ENCODE data around the gene AMDHD2.

Gene AMDHD2

DNA sequence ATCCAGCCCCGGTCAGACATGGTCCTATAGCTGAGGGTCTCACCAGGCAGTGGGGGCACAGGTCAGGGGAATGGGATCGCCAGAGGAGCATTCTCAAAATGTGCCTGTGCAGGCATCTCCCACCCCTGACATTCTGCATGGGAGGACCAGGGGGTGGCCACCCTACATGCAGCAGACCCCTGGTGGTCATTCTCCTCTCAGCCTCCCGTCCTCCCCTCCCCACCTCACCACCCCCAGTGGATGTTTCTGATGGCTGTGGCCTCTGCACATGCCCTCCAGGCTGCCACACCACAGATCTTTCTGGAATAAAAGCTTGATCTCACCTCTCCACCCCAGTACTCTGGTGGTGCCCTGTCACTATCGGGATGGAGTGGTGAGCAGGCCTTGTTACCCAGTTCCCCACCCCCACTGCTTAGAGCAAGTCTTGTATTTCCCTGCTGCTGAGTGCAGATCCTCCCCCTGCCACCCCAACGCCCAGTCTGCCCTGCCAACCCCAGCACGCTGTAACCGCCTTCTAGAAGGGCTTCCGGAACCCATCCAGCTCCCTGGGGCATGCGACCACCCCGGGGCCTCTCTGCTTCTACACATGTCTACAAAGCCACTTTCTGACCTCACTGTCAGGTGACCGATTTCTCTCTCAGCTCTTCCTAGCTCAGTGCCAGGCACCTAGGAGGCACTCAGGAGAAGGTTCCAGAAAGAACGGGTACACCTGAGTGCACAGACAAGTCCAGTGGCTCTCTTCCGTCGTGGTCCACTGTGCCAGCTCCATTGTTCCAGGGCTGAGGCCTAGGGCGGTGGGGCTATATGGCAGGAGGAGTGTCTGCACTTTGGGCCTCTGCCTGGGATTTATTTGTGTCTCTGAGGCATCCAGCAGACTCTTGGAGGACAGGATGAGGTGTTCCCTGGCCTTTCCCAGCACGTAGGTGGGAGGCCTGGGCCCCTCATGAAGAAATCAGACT is 36.0 kb upstream of the AMDHD2 start:
- Histone ChIP-seq H3K4me1 (ENCODE audit: insufficient read depth, low read length) (peaks cover 25% of the 10 kb centered on the region), H3K27ac (ENCODE audit: low read depth, low read length) (no peak overlapping the region), H3K27me3 (ENCODE audit: control insufficient read depth in 1 of 2, insufficient read depth in 2 of 2, low read length in 2 of 2) (no peaks in the 10 kb centered on the region), H3K9ac (ENCODE audit: low read length) (no peak overlapping the region), H3K36me3 (ENCODE audit: insufficient read depth, low read length) (no peaks in the 10 kb centered on the region), H3K9me3 (ENCODE audit: low read length) (no peaks in the 10 kb centered on the region), H3K4me3 (ENCODE audit: low read depth in 1 of 2, low read length in 2 of 2) (peak overlapping the region in 1 of 2 donors; percentile 45)

DNA sequence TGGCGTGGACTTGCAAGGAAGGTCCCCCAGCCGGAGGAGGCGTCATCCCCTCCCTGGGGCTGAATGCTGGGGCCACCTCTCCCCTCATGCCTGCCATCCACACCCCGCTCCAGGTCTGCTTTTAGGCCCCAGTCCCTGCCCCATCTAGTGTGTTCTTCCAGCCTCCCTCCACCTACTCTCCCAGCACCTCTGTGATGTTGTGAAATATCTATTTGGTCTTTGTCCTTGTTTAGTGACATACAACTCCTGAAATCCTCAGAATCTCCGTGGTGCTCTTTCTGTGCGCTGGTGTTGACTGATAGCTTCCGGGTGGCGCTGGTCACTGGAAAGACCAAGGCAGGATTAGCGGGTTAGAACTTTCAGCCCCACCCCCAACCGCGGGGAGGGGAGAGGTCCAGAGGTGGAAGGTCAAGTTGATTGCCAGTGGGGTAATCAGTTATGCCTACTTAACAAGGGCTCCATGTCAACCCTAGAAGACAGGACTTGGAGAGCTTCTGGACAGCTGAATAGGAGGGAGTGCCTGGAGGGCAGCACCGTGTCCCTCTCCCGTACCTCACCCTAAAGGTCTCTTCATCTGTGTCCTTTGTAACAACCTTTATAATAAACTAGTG is 35.2 kb upstream of the AMDHD2 start:
- Histone ChIP-seq H3K4me3 (ENCODE audit: low read depth in 1 of 2, low read length in 2 of 2) (no peak overlapping the region), H3K9me3 (ENCODE audit: low read length) (no peaks in the 10 kb centered on the region), H3K27me3 (ENCODE audit: control insufficient read depth in 1 of 2, insufficient read depth in 2 of 2, low read length in 2 of 2) (no peaks in the 10 kb centered on the region), H3K27ac (ENCODE audit: low read depth, low read length) (no peak overlapping the region), H3K4me1 (ENCODE audit: insufficient read depth, low read length) (peaks cover 25% of the 10 kb centered on the region), H3K9ac (ENCODE audit: low read length) (no peak overlapping the region), H3K36me3 (ENCODE audit: insufficient read depth, low read length) (no peaks in the 10 kb centered on the region)

GRCh38 chr16:2485811-2486507 is 34.2 kb upstream of the AMDHD2 start:
- H3K27me3 ChIP-seq (ENCODE audit: control insufficient read depth in 1 of 2, insufficient read depth in 2 of 2, low read length in 2 of 2): no peaks in the 10 kb centered on the region
- H3K36me3 ChIP-seq (ENCODE audit: insufficient read depth, low read length): no peaks in the 10 kb centered on the region
- H3K4me3 ChIP-seq (ENCODE audit: low read depth in 1 of 2, low read length in 2 of 2): no peak overlapping the region
- no peak overlapping the region for H3K9ac ChIP-seq (ENCODE audit: low read length)
- H3K27ac ChIP-seq (ENCODE audit: low read depth, low read length): no peak overlapping the region
- H3K4me1 ChIP-seq (ENCODE audit: insufficient read depth, low read length): peaks cover 25% of the 10 kb centered on the region
- no peaks in the 10 kb centered on the region for H3K9me3 ChIP-seq (ENCODE audit: low read length)

DNA sequence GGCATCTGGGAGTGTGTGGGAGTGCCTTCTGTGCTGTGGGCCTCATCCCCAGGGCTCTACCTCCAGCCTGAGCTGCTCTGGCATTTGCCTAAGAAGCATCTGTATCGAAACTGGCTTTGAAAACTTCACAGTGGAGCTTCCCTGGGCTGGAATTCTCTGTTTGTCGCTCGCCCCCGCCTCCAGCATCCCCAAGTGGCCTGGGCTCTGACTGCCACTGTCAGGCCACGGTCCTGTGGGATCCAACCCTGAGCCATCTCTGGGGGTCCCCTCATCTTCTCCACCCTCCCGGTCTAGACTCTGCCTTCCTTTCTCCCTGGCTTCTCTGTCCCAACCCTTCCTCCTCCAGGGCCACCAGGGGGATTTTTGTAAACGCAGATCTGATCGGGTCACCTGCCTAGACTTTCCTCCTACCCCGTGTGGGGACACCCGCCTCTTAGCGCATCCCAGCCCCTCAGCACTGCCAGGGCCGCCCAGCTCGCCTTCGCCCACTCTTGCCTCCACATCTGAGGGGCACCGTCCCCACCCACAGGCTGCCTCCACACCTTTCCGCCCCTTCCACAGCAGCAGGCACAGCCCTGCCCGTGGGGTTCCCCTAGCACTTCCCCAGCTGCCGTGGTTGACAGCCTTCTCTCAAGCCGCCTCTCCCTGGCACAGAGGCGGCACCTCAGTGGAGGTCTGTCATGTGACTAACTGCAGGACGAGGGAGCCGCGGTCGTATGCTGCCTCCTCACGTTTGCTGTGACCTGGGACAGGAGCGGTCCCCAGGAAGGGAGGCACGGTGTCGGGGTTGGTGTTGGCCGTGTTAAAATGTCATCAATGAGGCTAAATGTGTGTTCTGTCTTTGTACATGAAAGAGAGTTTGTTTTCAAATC is 33.3 kb upstream of the AMDHD2 start:
- Histone ChIP-seq H3K4me3 (ENCODE audit: low read depth in 1 of 2, low read length in 2 of 2) (no peak overlapping the region), H3K27ac (ENCODE audit: low read depth, low read length) (no peak overlapping the region), H3K4me1 (ENCODE audit: insufficient read depth, low read length) (peaks cover 25% of the 10 kb centered on the region)

DNA sequence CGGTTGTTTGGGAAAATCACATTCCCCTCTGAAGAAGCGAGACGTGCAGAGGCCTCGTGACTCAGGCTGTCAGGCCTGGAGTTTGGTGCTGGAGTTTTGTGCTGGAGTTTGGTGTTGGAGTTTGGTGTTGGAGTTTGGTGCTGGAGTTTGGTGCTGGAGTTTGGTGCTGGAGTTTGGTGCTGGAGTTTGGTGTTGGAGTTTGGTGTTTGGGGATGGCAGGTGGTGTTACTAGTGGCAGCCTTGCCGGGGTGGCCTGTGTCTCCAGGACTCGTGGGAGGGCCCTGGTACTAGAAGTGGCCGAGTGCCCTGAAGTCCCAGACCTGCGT is 32.7 kb upstream of the AMDHD2 start:
- no peak overlapping the region for H3K27ac ChIP-seq (ENCODE audit: low read depth, low read length)
- no peak overlapping the region for H3K9ac ChIP-seq (ENCODE audit: low read length)
- H3K36me3 ChIP-seq (ENCODE audit: insufficient read depth, low read length): no peaks in the 10 kb centered on the region
- no peaks in the 10 kb centered on the region for H3K27me3 ChIP-seq (ENCODE audit: control insufficient read depth in 1 of 2, insufficient read depth in 2 of 2, low read length in 2 of 2)
- peaks cover 20% of the 10 kb centered on the region for H3K4me1 ChIP-seq (ENCODE audit: insufficient read depth, low read length)
- no peaks in the 10 kb centered on the region for H3K9me3 ChIP-seq (ENCODE audit: low read length)
- no peak overlapping the region for H3K4me3 ChIP-seq (ENCODE audit: low read depth in 1 of 2, low read length in 2 of 2)

More for the DNA sequence above, 33.3 kb upstream of the AMDHD2 start:
- no peaks in the 10 kb centered on the region for H3K27me3 ChIP-seq (ENCODE audit: control insufficient read depth in 1 of 2, insufficient read depth in 2 of 2, low read length in 2 of 2)
- H3K9me3 ChIP-seq (ENCODE audit: low read length): no peaks in the 10 kb centered on the region
- H3K9ac ChIP-seq (ENCODE audit: low read length): no peak overlapping the region
- no peaks in the 10 kb centered on the region for H3K36me3 ChIP-seq (ENCODE audit: insufficient read depth, low read length)

DNA sequence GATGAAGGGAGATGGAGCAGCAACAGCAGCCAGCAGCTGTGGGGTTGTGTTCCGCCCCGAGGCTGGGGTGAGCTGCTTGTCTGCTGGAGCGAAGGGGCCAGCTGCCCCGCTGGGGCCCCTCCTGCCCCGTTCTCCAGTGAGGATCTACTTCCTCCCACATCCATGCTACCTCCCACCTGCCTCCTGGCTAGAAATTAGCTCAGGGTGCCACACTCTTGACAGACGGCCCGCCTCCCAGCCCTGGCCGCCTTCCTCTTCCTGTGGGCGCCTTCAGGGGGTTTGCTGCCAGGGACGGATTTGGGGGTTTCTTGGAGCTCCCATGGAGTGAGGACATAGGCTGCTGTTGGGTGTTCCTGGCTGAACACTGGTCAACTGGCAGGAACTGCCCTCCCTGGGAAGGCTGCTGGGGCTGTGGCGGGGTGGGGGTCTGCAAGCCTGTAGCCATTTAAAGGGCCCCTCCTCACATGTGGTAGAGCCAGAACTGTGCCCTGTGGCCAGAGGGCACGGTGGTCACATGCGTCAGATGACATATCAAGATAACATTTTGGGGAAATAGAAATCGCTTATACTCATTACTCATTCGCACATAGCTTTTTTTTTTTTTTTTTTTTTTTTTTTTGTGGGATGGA is 32.2 kb upstream of the AMDHD2 start:
- Histone ChIP-seq H3K9ac (ENCODE audit: low read length) (no peak overlapping the region), H3K4me1 (ENCODE audit: insufficient read depth, low read length) (peaks cover 15% of the 10 kb centered on the region), H3K27ac (ENCODE audit: low read depth, low read length) (no peak overlapping the region), H3K9me3 (ENCODE audit: low read length) (no peaks in the 10 kb centered on the region), H3K27me3 (ENCODE audit: control insufficient read depth in 1 of 2, insufficient read depth in 2 of 2, low read length in 2 of 2) (no peaks in the 10 kb centered on the region), H3K4me3 (ENCODE audit: low read depth in 1 of 2, low read length in 2 of 2) (no peak overlapping the region), H3K36me3 (ENCODE audit: insufficient read depth, low read length) (no peaks in the 10 kb centered on the region)

DNA sequence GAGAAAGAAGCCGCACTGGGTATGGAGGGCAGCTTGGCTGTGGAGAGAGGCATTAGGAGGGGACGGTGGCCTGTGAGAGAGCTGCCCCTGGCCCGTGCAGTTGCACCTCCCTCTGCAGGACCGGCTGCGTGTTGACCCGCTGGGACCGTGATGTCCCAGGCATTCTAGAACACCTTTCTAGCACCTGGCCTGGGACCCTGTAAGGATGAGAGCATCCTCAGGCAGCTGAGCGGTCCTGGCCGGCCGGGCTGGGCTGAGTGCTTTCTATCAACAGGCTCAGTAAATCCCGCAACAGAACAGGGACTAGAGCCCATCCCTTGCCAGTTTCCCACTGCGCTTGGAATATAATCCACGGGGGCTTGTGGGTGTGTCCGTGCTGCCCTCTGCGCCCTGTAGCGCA is 30.6 kb upstream of the AMDHD2 start:
- Histone ChIP-seq H3K9ac (ENCODE audit: low read length) (no peak overlapping the region), H3K27ac (ENCODE audit: low read depth, low read length) (no peak overlapping the region), H3K27me3 (ENCODE audit: control insufficient read depth in 1 of 2, insufficient read depth in 2 of 2, low read length in 2 of 2) (no peaks in the 10 kb centered on the region), H3K9me3 (ENCODE audit: low read length) (no peaks in the 10 kb centered on the region), H3K4me1 (ENCODE audit: insufficient read depth, low read length) (no peaks in the 10 kb centered on the region), H3K4me3 (ENCODE audit: low read depth in 1 of 2, low read length in 2 of 2) (no peak overlapping the region), H3K36me3 (ENCODE audit: insufficient read depth, low read length) (no peaks in the 10 kb centered on the region)

DNA sequence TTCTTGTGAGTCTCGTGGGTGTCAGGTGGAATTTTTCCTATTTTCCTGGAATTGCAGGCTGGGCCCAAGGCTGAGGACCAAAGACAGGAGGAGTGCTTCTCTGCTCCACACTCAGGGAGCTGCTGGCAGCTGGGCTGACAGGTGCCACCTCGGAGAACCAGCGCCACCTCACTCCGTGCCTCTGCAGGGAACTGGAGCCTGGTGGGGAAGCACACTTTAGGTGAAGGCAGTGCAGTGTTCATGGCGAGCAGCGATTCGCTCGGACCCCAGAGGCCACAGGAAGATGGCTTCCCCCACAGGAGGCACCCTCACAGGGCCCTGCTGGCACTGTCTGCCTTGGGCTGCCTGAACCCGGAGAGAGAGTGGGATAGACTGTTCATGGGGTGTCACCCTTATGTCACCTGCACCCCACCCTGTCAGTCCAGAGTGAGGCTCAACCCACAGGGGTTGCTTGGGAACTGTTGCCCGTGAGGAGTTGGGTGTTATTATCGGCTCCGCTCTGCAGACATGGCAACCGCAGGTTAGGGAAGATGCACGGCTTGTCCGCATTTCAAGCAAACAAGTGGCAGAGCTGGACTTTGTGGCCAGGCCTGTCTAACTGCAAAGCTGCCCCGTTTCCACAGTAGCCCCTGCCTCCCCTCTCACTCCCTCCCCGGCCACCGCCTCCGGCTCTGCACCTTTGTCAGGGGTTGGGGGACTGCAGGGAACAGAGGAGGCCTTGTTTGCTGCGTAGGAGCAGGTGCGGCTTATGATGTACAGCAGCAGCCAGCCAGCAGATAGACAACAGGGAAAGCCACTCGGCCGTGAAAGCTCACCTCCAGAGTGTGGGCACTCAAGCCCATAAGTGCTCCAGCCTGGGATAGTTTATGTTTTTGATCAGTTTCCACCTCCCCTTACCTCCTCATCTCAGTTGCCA is 29.7 kb upstream of the AMDHD2 start:
- Histone ChIP-seq H3K4me1 (ENCODE audit: insufficient read depth, low read length) (no peaks in the 10 kb centered on the region), H3K27me3 (ENCODE audit: control insufficient read depth in 1 of 2, insufficient read depth in 2 of 2, low read length in 2 of 2) (no peaks in the 10 kb centered on the region), H3K4me3 (ENCODE audit: low read depth in 1 of 2, low read length in 2 of 2) (no peak overlapping the region), H3K36me3 (ENCODE audit: insufficient read depth, low read length) (no peaks in the 10 kb centered on the region), H3K9me3 (ENCODE audit: low read length) (no peaks in the 10 kb centered on the region), H3K27ac (ENCODE audit: low read depth, low read length) (no peak overlapping the region), H3K9ac (ENCODE audit: low read length) (no peak overlapping the region)

GRCh38 chr16:2492292-2492691 is 27.9 kb upstream of the AMDHD2 start:
- Histone ChIP-seq H3K4me1 (ENCODE audit: insufficient read depth, low read length) (no peaks in the 10 kb centered on the region), H3K9me3 (ENCODE audit: low read length) (no peaks in the 10 kb centered on the region), H3K9ac (ENCODE audit: low read length) (no peak overlapping the region), H3K36me3 (ENCODE audit: insufficient read depth, low read length) (no peaks in the 10 kb centered on the region), H3K4me3 (ENCODE audit: low read depth in 1 of 2, low read length in 2 of 2) (no peak overlapping the region), H3K27me3 (ENCODE audit: control insufficient read depth in 1 of 2, insufficient read depth in 2 of 2, low read length in 2 of 2) (no peaks in the 10 kb centered on the region), H3K27ac (ENCODE audit: low read depth, low read length) (no peak overlapping the region)

GRCh38 chr16:2493605-2494004 is 26.6 kb upstream of the AMDHD2 start:
- Histone ChIP-seq H3K27me3 (ENCODE audit: control insufficient read depth in 1 of 2, insufficient read depth in 2 of 2, low read length in 2 of 2) (no peaks in the 10 kb centered on the region), H3K4me1 (ENCODE audit: insufficient read depth, low read length) (no peaks in the 10 kb centered on the region), H3K4me3 (ENCODE audit: low read depth in 1 of 2, low read length in 2 of 2) (no peak overlapping the region), H3K9me3 (ENCODE audit: low read length) (no peaks in the 10 kb centered on the region), H3K27ac (ENCODE audit: low read depth, low read length) (no peak overlapping the region), H3K36me3 (ENCODE audit: insufficient read depth, low read length) (peaks cover 4% of the 10 kb centered on the region), H3K9ac (ENCODE audit: low read length) (no peak overlapping the region)
